NCI-H146 (cell line): ENCODE measurements around the gene NUDT5.
"Not testable (repeated sequence)": the region's sequence is repeated elsewhere in the genome, so short reads cannot be mapped to it uniquely, and the experiment has no call there.

Experiments used
- DNase-seq: peaks from one replicate; lab custom pipeline; 2025; lab: John Stamatoyannopoulos, UW

NUDT5 gene

GRCh38 chr10:12195603-12196506 lies at the start of gene NUDT5, which contains the start of gene CDC123:
Gene NUDT5, minus strand, starts transcription at chr10:12195891. Its CDS starts 9,600 bp downstream, at chr10:12186291.
Gene CDC123, plus strand, starts transcription at chr10:12196188. Its CDS starts 58 bp downstream, at chr10:12196246.
- peak; percentile 94 for DNase-seq

- DNase-seq = no peak
These were observed 48.4 kb upstream of the NUDT5 start for GRCh38 chr10:12243864-12244620.

GRCh38 chr10:12241810-12242529 lies 46.3 kb upstream of the NUDT5 start:
- DNase-seq = no peak

GRCh38 chr10:12238821-12239220 lies 43.1 kb upstream of the NUDT5 start:
- DNase-seq = no peak

GRCh38 chr10:12237265-12238220 lies 41.9 kb upstream of the NUDT5 start:
- DNase-seq = no peak

GRCh38 chr10:12235796-12236195 lies 40.1 kb upstream of the NUDT5 start:
- DNase-seq = no peak

- DNase-seq = no peak
These were observed 39.5 kb upstream of the NUDT5 start for GRCh38 chr10:12235116-12235694.

GRCh38 chr10:12234687-12235086 lies 39.0 kb upstream of the NUDT5 start:
- DNase-seq = not testable (repeated sequence)

- no peak for DNase-seq
These were observed 33.2 kb upstream of the NUDT5 start for GRCh38 chr10:12228851-12229250.

- DNase-seq = not testable (repeated sequence)
These were observed 30.7 kb upstream of the NUDT5 start for GRCh38 chr10:12226438-12226837.

- DNase-seq = no peak
These were observed 29.8 kb upstream of the NUDT5 start for GRCh38 chr10:12225444-12225843.

GRCh38 chr10:12221323-12222298 lies 25.9 kb upstream of the NUDT5 start:
- DNase-seq = no peak

GRCh38 chr10:12218991-12219390 lies 23.3 kb upstream of the NUDT5 start:
- no peak for DNase-seq

GRCh38 chr10:12214763-12215218 lies 19.1 kb upstream of the NUDT5 start:
- DNase-seq = peak; percentile 74

- no peak for DNase-seq
These were observed 18.4 kb upstream of the NUDT5 start for GRCh38 chr10:12214093-12214492.

GRCh38 chr10:12213621-12214020 lies 17.9 kb upstream of the NUDT5 start:
- no peak for DNase-seq

- DNase-seq = no peak
These were observed 16.8 kb upstream of the NUDT5 start for GRCh38 chr10:12212454-12212853.

GRCh38 chr10:12208460-12208859 lies 12.8 kb upstream of the NUDT5 start:
- DNase-seq = no peak

- no peak for DNase-seq
These were observed 11.4 kb upstream of the NUDT5 start for GRCh38 chr10:12207114-12207513.
